ENCODE data around the gene TEFM. TPM values are rescaled to one million over a fixed set of nuclear protein-coding genes. Genes with fewer than 3 reads are reported as not detected.

Gene TEFM
- total RNA-seq, 1 experiment from 2014 or later, result 10.7 TPM

DNA sequence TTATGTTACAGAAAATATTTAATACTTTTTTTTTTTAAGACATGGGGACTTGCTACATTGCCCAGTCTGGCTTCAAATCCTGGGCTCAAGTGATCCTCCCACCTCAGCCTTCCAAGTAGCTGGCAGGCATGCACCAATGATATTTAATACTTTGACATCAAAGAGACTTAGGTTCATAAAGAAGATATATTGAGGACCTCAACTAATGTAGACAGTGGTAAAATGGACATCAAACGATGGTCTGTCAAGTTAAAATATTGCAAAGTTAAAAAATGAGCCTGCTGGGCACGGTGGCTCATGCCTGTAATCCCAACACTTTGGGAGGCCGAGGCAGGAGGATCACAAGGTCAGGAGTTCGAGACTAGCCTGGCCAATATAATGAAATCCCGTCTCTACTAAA is 8.7 kb downstream of the TEFM start:
- no peak overlapping the region for H3K4me3 Mint-ChIP-seq (ENCODE audit: unreplicated experiment)
- CTCF ChIA-PET, result interaction anchor here (0.6 kb wide), 1 partner anchor 441 kb away, joined by 3 read pairs; no protein-coding TSS in a partner anchor
- intact Hi-C loops (cut with micrococcal nuclease), result no loop called here

DNA sequence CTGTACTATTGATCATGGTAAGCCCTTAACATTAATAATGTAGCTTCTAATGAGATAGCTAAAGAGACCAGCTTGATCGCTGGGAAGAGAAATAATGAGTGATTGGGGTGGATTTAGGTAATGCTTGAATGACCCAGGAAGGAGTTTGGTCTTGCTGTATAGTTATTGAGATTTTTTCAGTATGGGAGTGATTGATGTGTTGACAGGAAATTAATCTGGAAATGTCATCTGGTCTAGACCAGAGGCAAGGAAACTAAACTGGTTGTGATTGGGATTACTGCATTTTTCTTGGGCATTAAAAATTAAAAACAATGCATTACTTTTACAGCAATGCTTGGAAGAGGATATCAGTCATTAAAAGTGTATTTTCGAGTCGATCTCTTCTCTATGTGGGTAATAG is 11.8 kb downstream of the TEFM start:
- BruUV-seq (replicated peaks), result no TSS peak
- DNase-seq (ENCODE audit: unreplicated experiment), result no peak
- POLR2A ChIA-PET, result interaction anchor here (1.1 to 2.1 kb wide), 2 partner anchors 77 to 114 kb away, joined by 3 to 12 read pairs; partner anchors contain the start of gene RNF135
- no peak overlapping the region for H3K4me3 Mint-ChIP-seq (ENCODE audit: unreplicated experiment)
- TF ChIP-seq, protein P1, sequence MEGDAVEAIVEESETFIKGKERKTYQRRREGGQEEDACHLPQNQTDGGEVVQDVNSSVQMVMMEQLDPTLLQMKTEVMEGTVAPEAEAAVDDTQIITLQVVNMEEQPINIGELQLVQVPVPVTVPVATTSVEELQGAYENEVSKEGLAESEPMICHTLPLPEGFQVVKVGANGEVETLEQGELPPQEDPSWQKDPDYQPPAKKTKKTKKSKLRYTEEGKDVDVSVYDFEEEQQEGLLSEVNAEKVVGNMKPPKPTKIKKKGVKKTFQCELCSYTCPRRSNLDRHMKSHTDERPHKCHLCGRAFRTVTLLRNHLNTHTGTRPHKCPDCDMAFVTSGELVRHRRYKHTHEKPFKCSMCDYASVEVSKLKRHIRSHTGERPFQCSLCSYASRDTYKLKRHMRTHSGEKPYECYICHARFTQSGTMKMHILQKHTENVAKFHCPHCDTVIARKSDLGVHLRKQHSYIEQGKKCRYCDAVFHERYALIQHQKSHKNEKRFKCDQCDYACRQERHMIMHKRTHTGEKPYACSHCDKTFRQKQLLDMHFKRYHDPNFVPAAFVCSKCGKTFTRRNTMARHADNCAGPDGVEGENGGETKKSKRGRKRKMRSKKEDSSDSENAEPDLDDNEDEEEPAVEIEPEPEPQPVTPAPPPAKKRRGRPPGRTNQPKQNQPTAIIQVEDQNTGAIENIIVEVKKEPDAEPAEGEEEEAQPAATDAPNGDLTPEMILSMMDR (IDR thresholded peaks at IDR 0.05; ENCODE audit: unreplicated experiment), result no peak
- H3K27me3 Mint-ChIP-seq (ENCODE audit: insufficient read depth, unreplicated experiment), result no peaks in the 10 kb centered on the region
- H3K4me1 Mint-ChIP-seq (ENCODE audit: insufficient read depth, unreplicated experiment), result no peaks in the 10 kb centered on the region
- CTCF ChIA-PET, result interaction anchor here (0.6 to 1.9 kb wide), 2 partner anchors 11 to 323 kb away, joined by 3 to 4 read pairs; no protein-coding TSS in a partner anchor
- no peak overlapping the region for H3K27ac Mint-ChIP-seq (ENCODE audit: low read depth, unreplicated experiment)
- peaks cover 44% of the 10 kb centered on the region for H3K36me3 Mint-ChIP-seq (ENCODE audit: insufficient read depth, unreplicated experiment)
- intact Hi-C loops (cut with micrococcal nuclease), result no loop called here
- H3K9me3 Mint-ChIP-seq (ENCODE audit: unreplicated experiment), result no peaks in the 10 kb centered on the region

More for the DNA sequence above, 8.7 kb downstream of the TEFM start:
- no TSS peak for BruUV-seq (replicated peaks)
- Mint-ChIP-seq H3K27ac (ENCODE audit: low read depth, unreplicated experiment) (no peak overlapping the region), H3K4me1 (ENCODE audit: insufficient read depth, unreplicated experiment) (peaks cover 6% of the 10 kb centered on the region), H3K9me3 (ENCODE audit: unreplicated experiment) (no peaks in the 10 kb centered on the region), H3K27me3 (ENCODE audit: insufficient read depth, unreplicated experiment) (no peaks in the 10 kb centered on the region), H3K36me3 (ENCODE audit: insufficient read depth, unreplicated experiment) (peaks cover 47% of the 10 kb centered on the region)
- no peak for DNase-seq (ENCODE audit: unreplicated experiment)
- POLR2A ChIA-PET, result no interaction called here
- TF ChIP-seq, protein P1 (IDR thresholded peaks at IDR 0.05; ENCODE audit: unreplicated experiment), result no peak

DNA sequence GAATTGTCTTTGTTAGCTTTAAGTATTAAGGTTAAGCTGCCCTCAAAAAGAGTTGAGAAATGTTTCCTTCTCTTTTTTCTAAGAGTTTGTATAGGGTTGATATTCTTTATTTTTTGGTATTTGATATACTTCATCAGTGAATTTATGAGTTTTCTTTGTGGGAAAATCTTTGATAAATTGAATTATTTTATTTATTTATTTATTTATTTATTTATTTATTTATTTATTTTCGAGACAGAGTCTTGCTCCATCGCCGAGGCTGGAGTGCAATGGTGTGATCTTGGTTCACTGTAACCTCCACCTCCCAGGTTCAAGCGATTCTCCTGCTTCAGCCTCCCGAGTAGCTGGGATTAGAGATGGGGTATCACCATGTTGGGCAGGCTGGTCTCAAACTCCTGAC is 19.9 kb downstream of the TEFM start:
- intact Hi-C loops (cut with micrococcal nuclease), result no loop called here
- no TSS peak for BruUV-seq (replicated peaks)
- Mint-ChIP-seq H3K4me1 (ENCODE audit: insufficient read depth, unreplicated experiment) (no peaks in the 10 kb centered on the region), H3K27ac (ENCODE audit: low read depth, unreplicated experiment) (no peak overlapping the region), H3K27me3 (ENCODE audit: insufficient read depth, unreplicated experiment) (no peaks in the 10 kb centered on the region), H3K36me3 (ENCODE audit: insufficient read depth, unreplicated experiment) (peaks cover 25% of the 10 kb centered on the region), H3K9me3 (ENCODE audit: unreplicated experiment) (no peaks in the 10 kb centered on the region), H3K4me3 (ENCODE audit: unreplicated experiment) (no peak overlapping the region)
- ChIA-PET CTCF (no interaction called here), POLR2A (interaction anchor here (1.6 kb wide), 1 partner anchor 21 kb away, joined by 3 read pairs; no protein-coding TSS in a partner anchor)
- TF ChIP-seq, protein P1 (IDR thresholded peaks at IDR 0.05; ENCODE audit: unreplicated experiment), result no peak
- no peak for DNase-seq (ENCODE audit: unreplicated experiment)

DNA sequence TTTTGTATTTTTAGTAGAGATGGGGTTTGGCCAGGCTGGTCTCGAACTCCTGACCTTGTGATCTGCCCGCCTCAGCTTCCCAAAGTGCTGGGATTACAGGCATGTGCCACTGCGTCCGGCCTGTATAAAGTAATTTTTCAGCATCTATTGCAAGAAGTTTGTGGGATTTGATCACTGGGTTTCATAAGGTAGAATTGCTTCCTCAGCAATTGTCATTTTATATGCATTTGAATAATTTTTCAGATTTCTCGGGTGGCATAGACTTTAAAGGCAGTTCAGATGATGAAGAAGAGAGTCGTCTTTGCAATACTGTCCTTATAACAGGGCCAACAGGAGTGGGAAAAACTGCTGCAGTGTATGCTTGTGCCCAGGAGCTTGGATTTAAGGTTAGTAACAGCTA is 37.0 kb downstream of the TEFM start:
- Mint-ChIP-seq H3K9me3 (ENCODE audit: unreplicated experiment) (no peaks in the 10 kb centered on the region), H3K4me1 (ENCODE audit: insufficient read depth, unreplicated experiment) (no peaks in the 10 kb centered on the region), H3K36me3 (ENCODE audit: insufficient read depth, unreplicated experiment) (peaks cover 17% of the 10 kb centered on the region), H3K27ac (ENCODE audit: low read depth, unreplicated experiment) (no peak overlapping the region), H3K27me3 (ENCODE audit: insufficient read depth, unreplicated experiment) (no peaks in the 10 kb centered on the region), H3K4me3 (ENCODE audit: unreplicated experiment) (no peak overlapping the region)
- ChIA-PET POLR2A (no interaction called here), CTCF (no interaction called here)
- TF ChIP-seq, protein P1 (IDR thresholded peaks at IDR 0.05; ENCODE audit: unreplicated experiment), result no peak
- no peak for DNase-seq (ENCODE audit: unreplicated experiment)
- intact Hi-C loops (cut with micrococcal nuclease), result no loop called here
- no TSS peak for BruUV-seq (replicated peaks)

All from MCF 10A (cell line).